Superior temporal gyrus (tissue), 1 donor: ENCODE results near the gene AOPEP.
"Not testable (repeated sequence)": the region's sequence is repeated elsewhere in the genome, so short reads cannot be mapped to it uniquely, and the experiment has no call there.

Source experiments
- DNase-seq: peaks from one replicate; pipeline ENCODE4 v3.0.0-alpha.2; 2016; ENCODE audit errors: extremely low spot score

Gene AOPEP

GRCh38 chr9:94847486-94847885 lies 121.0 kb downstream of the AOPEP start:
- DNase-seq, result no peak

- not testable (repeated sequence) for DNase-seq
These were observed 122.3 kb downstream of the AOPEP start for GRCh38 chr9:94848791-94849190.

GRCh38 chr9:94850540-94851434 lies 124.3 kb downstream of the AOPEP start:
- DNase-seq, result no peak

GRCh38 chr9:94851467-94851866 lies 125.0 kb downstream of the AOPEP start:
- DNase-seq, result no peak

- DNase-seq, result no peak
These were observed 125.4 kb downstream of the AOPEP start for GRCh38 chr9:94851892-94852291.

- no peak for DNase-seq
These were observed 125.9 kb downstream of the AOPEP start for GRCh38 chr9:94852373-94852772.

GRCh38 chr9:94853887-94854286 lies 127.4 kb downstream of the AOPEP start:
- DNase-seq, result no peak

GRCh38 chr9:94855903-94856302 lies 129.4 kb downstream of the AOPEP start:
- DNase-seq, result no peak

GRCh38 chr9:94857791-94858190 lies 131.3 kb downstream of the AOPEP start:
- DNase-seq, result no peak

GRCh38 chr9:94859226-94859625 lies 132.7 kb downstream of the AOPEP start:
- DNase-seq, result no peak

GRCh38 chr9:94859891-94860290 lies 133.4 kb downstream of the AOPEP start:
- no peak for DNase-seq

GRCh38 chr9:94860678-94861588 lies 134.4 kb downstream of the AOPEP start:
- DNase-seq, result no peak

GRCh38 chr9:94861589-94862272 lies 135.2 kb downstream of the AOPEP start:
- no peak for DNase-seq

GRCh38 chr9:94864196-94864595 lies 137.7 kb downstream of the AOPEP start:
- peak; percentile 62 for DNase-seq

GRCh38 chr9:94864862-94865509 lies 138.5 kb downstream of the AOPEP start:
- DNase-seq, result peak; percentile 60

- DNase-seq, result peak; percentile 80
These were observed 139.3 kb downstream of the AOPEP start for GRCh38 chr9:94865582-94866452.

- DNase-seq, result peak; percentile 66
These were observed 140.3 kb downstream of the AOPEP start for GRCh38 chr9:94866770-94867169.

GRCh38 chr9:94867281-94867841 lies 140.9 kb downstream of the AOPEP start:
- DNase-seq, result peak; percentile 75

- no peak for DNase-seq
These were observed 141.4 kb downstream of the AOPEP start for GRCh38 chr9:94867842-94868312.

- DNase-seq, result no peak
These were observed 142.0 kb downstream of the AOPEP start for GRCh38 chr9:94868464-94868863.
